Measurements from ENCODE around the gene GOLGA8J.
"Not testable (repeated sequence)": the region's sequence is repeated elsewhere in the genome, so short reads cannot be mapped to it uniquely, and the experiment has no call there.

GOLGA8J gene

GRCh38 chr15:30082655-30083054 is at the start of gene GOLGA8J:
TSS of gene GOLGA8J (plus strand) at chr15:30082955. CDS start at chr15:30083053, 98 bp downstream.
- DNase-seq (ENCODE audit: low read depth) = not testable (repeated sequence)

GRCh38 chr15:30033211-30033610 is 49.5 kb upstream of the GOLGA8J start:
- no peak overlapping the region for H3K4me3 ChIP-seq (ENCODE audit: control insufficient read depth, low read depth, low read length)
- no peak for DNase-seq (ENCODE audit: low read depth)
- no peak for TF ChIP-seq CTCF (IDR thresholded peaks at IDR 0.05; ENCODE audit: control insufficient read depth, insufficient read depth, low read depth, low read length, missing control alignments)

More at GRCh38 chr15:30082655-30083054, at the start of gene GOLGA8J:
- not testable (repeated sequence) for H3K4me3 ChIP-seq (ENCODE audit: control insufficient read depth, low read depth, low read length)

- H3K4me3 ChIP-seq (ENCODE audit: control insufficient read depth, low read depth, low read length) = no peak overlapping the region
- DNase-seq (ENCODE audit: low read depth) = no peak
- no peak for TF ChIP-seq CTCF (IDR thresholded peaks at IDR 0.05; ENCODE audit: control insufficient read depth, insufficient read depth, low read depth, low read length, missing control alignments)
Measured at GRCh38 chr15:30033763-30034162, 49.0 kb upstream of the GOLGA8J start.

GRCh38 chr15:30036036-30036703 is 46.6 kb upstream of the GOLGA8J start:
- no peak overlapping the region for H3K4me3 ChIP-seq (ENCODE audit: control insufficient read depth, low read depth, low read length)
- no peak for TF ChIP-seq CTCF (IDR thresholded peaks at IDR 0.05; ENCODE audit: control insufficient read depth, insufficient read depth, low read depth, low read length, missing control alignments)
- no peak for DNase-seq (ENCODE audit: low read depth)

- no peak overlapping the region for H3K4me3 ChIP-seq (ENCODE audit: control insufficient read depth, low read depth, low read length)
- DNase-seq (ENCODE audit: low read depth) = no peak
- no peak for TF ChIP-seq CTCF (IDR thresholded peaks at IDR 0.05; ENCODE audit: control insufficient read depth, insufficient read depth, low read depth, low read length, missing control alignments)
Measured at GRCh38 chr15:30038667-30039523, 43.9 kb upstream of the GOLGA8J start.

GRCh38 chr15:30041868-30042267 is 40.9 kb upstream of the GOLGA8J start:
- no peak overlapping the region for H3K4me3 ChIP-seq (ENCODE audit: control insufficient read depth, low read depth, low read length)
- TF ChIP-seq CTCF (IDR thresholded peaks at IDR 0.05; ENCODE audit: control insufficient read depth, insufficient read depth, low read depth, low read length, missing control alignments) = no peak
- DNase-seq (ENCODE audit: low read depth) = no peak

- TF ChIP-seq CTCF (IDR thresholded peaks at IDR 0.05; ENCODE audit: control insufficient read depth, insufficient read depth, low read depth, low read length, missing control alignments) = no peak
- no peak for DNase-seq (ENCODE audit: low read depth)
- no peak overlapping the region for H3K4me3 ChIP-seq (ENCODE audit: control insufficient read depth, low read depth, low read length)
Measured at GRCh38 chr15:30042556-30042955, 40.2 kb upstream of the GOLGA8J start.
